Adrenal gland (tissue), 12 donors: Measurements from ENCODE around the gene RPRD1A. TPM values are rescaled to one million over a fixed set of nuclear protein-coding genes. Genes with fewer than 3 reads are reported as not detected.

ENCODE experiments used
- DNase-seq, 7 donors: peaks; one replicate each; pipeline ENCODE4 v3.0.0-alpha.2; 2019 to 2020
- H3K27ac ChIP-seq, 5 donors: fragments of 200-600 bp; sonication (generic) in 4 of 5; 1 replicate in 3 of 5; 2 replicates in 2 of 5; pipeline versions ENCODE4 v1.5.1 to v1.8.0; 2016 to 2020; ENCODE audit warnings: mild to moderate bottlenecking in 1 of 5
- H3K27me3 ChIP-seq: fragments of 200-600 bp; 2 replicates; pipeline ENCODE4 v1.8.0; 2021
- H3K36me3 ChIP-seq, 2 donors: fragments of 200-600 bp; replicated peaks in 1 of 2; 1 replicate in 1 of 2; 2 replicates in 1 of 2; pipeline versions ENCODE4 v1.5.1 to v1.8.0; 2018 to 2022
- H3K4me1 ChIP-seq, 2 donors: fragments of 200-600 bp; replicated peaks in 1 of 2; 1 replicate in 1 of 2; 2 replicates in 1 of 2; pipeline versions ENCODE4 v1.5.1 to v1.8.0; 2018 to 2021
- H3K4me3 ChIP-seq, 4 donors: fragments of 200-600 bp; sonication (generic) in 3 of 4; one replicate each; pipeline ENCODE4 v1.5.1; 2016 to 2018
- H3K9me3 ChIP-seq, 3 donors: fragments of 200-600 bp; sonication (generic) in 1 of 3; replicated peaks in 1 of 3; 1 replicate in 2 of 3; 2 replicates in 1 of 3; pipeline versions ENCODE4 v1.5.1 to v1.8.0; 2016 to 2021
- CTCF ChIP-seq, 6 experiments: fragments of 450-650 bp in 4 of 6; fragments of 200-600 bp in 2 of 6; sonication (generic) in 1 of 6; IDR thresholded peaks; 1 replicate in 5 of 6; 2 replicates in 1 of 6; pipeline versions ENCODE4 v1.5.1 to v1.8.0; 2016 to 2021; ENCODE audit warnings: antibody characterized with exemption in 6 of 6, mild to moderate bottlenecking in 2 of 6, moderate library complexity in 1 of 6
- POLR2A ChIP-seq, 2 donors: fragments of 450-650 bp; IDR thresholded peaks; one replicate each; pipeline ENCODE4 v1.6.1; 2017; ENCODE audit warnings: antibody characterized with exemption in 2 of 2, mild to moderate bottlenecking in 2 of 2, moderate library complexity in 1 of 2
- WGBS, 4 donors: extraction: QIAGEN DNeasy Blood & Tissue Kit in 2 of 4; methylation state at CpG; one replicate each; pipeline versions ENCODE4 v1.1.5 to v1.1.7; 2013 to 2017; 5-methylcytosine and 5-hydroxymethylcytosine counted together
- intact Hi-C, 2 donors: fragments of 100-400 bp; cut with DNase I; formaldehyde crosslinking; loops; one replicate each; pipeline versions ENCODE4 v1.14.1 to v1.15.0; 2022 to 2023
- polyA plus RNA-seq, 3 donors: library from polyadenylated mRNA; stranded (reverse); fragments of 200-250 nt in 2 of 3; fragments of 350-450 nt in 1 of 3; fragmentation: Illumina TruSeq in 1 of 3; extraction: RNeasy Lipid Tissue Mini Kit (QIAGEN cat#74804) in 1 of 3; gene quantifications; one replicate each; pipeline ENCODE4 v1.2.3, GENCODE V29; 2013 to 2014
- total RNA-seq, 9 donors: library from RNA; depleted of rRNA in 4 of 9; stranded (reverse); fragments of >200 nt in 4 of 9; fragments of 120-200 nt in 1 of 9; fragmentation: NEBNext Ultra II Directional in 1 of 9; extraction: Animal tissue kit (Norgen Biotek cat#: 25700) in 1 of 9; gene quantifications; one replicate each; pipeline versions ENCODE4 v1.1.0 to v1.2.4, GENCODE V29; 2013 to 2023
- donor health status: healthy with polysubstance abuse.
- donor health status: Bipolar disorder and iron deficiency.
- donor health status: DM: yes; HTN: yes; CAD: no.
- donor health status: DM: no; HTN: no; CAD: no.
- donor health status: DM: no; HTN: no; CAD: no.
- donor health status: DM: yes; HTN: yes; CAD: no.

RPRD1A gene
- total and polyA plus RNA-seq, 12 donors, result 28.9 to 128 (median 58.4) TPM

- TF ChIP-seq CTCF (IDR thresholded peaks at IDR 0.05) (no peak), POLR2A (IDR thresholded peaks at IDR 0.05) (no peak)
- DNase-seq, result no peak
- no peaks in the 10 kb centered on the region for H3K4me1 ChIP-seq
- H3K4me3 ChIP-seq, result no peak overlapping the region
- peaks cover 0 to 53% of the 10 kb centered on the region in 2 donors for H3K36me3 ChIP-seq
- no peaks in the 10 kb centered on the region for H3K27me3 ChIP-seq
- no peak overlapping the region for H3K27ac ChIP-seq
- intact Hi-C loops, result no loop called here
- H3K9me3 ChIP-seq, result no peaks in the 10 kb centered on the region
These were observed 44.9 kb upstream of the RPRD1A start for GRCh38 chr18:36112302-36112701.

GRCh38 chr18:36109737-36110136 is 42.4 kb upstream of the RPRD1A start:
- 90 to 100% (median 93%) methylated on average over 1 of the region's 1 CpG for WGBS, 4 donors
- DNase-seq, result no peak
- no peak overlapping the region for H3K27ac ChIP-seq
- no peak overlapping the region for H3K4me3 ChIP-seq
- intact Hi-C loops, result no loop called here
- no peaks in the 10 kb centered on the region for H3K4me1 ChIP-seq
- peaks cover 0 to 44% of the 10 kb centered on the region in 2 donors for H3K36me3 ChIP-seq
- H3K27me3 ChIP-seq, result no peaks in the 10 kb centered on the region
- H3K9me3 ChIP-seq, result no peaks in the 10 kb centered on the region
- TF ChIP-seq CTCF (IDR thresholded peaks at IDR 0.05) (no peak), POLR2A (IDR thresholded peaks at IDR 0.05) (no peak)

- peaks cover 0 to 33% of the 10 kb centered on the region in 2 donors for H3K36me3 ChIP-seq
- intact Hi-C loops, result no loop called here
- no peak overlapping the region for H3K4me3 ChIP-seq
- no peaks in the 10 kb centered on the region for H3K9me3 ChIP-seq
- TF ChIP-seq CTCF (IDR thresholded peaks at IDR 0.05) (no peak), POLR2A (IDR thresholded peaks at IDR 0.05) (no peak)
- no peaks in the 10 kb centered on the region for H3K4me1 ChIP-seq
- no peak for DNase-seq
- no peaks in the 10 kb centered on the region for H3K27me3 ChIP-seq
- H3K27ac ChIP-seq, result no peak overlapping the region
- WGBS, 4 donors, result 89 to 96% (median 95%) methylated on average over 5 of the region's 5 CpGs
These were observed 41.2 kb upstream of the RPRD1A start for GRCh38 chr18:36108601-36109000.

GRCh38 chr18:36108196-36108595 is 40.8 kb upstream of the RPRD1A start:
- intact Hi-C loops, result no loop called here
- no peaks in the 10 kb centered on the region for H3K9me3 ChIP-seq
- H3K36me3 ChIP-seq, result peaks cover 0 to 29% of the 10 kb centered on the region in 2 donors
- no peaks in the 10 kb centered on the region for H3K27me3 ChIP-seq
- H3K27ac ChIP-seq, result no peak overlapping the region
- WGBS, 4 donors, result 41 to 44% (median 42%) methylated on average over 2 of the region's 2 CpGs
- TF ChIP-seq CTCF (IDR thresholded peaks at IDR 0.05), result no peak
- TF ChIP-seq POLR2A (IDR thresholded peaks at IDR 0.05), result no peak
- H3K4me1 ChIP-seq, result no peaks in the 10 kb centered on the region
- H3K4me3 ChIP-seq, result no peak overlapping the region
- DNase-seq, result no peak
